ENCODE data around the gene S100A7A. TPM values are rescaled to one million over a fixed set of nuclear protein-coding genes. Genes with fewer than 3 reads are reported as not detected.
"Not testable (repeated sequence)": the region's sequence is repeated elsewhere in the genome, so short reads cannot be mapped to it uniquely, and the experiment has no call there.

S100A7A gene
- total and polyA plus RNA-seq, 2 of the 4 experiments (the other 2 are of a cell fraction): not detected

- H2BK15ac ChIP-seq (ENCODE audit: low read depth, low read length); BruUV-seq (replicated peaks); POLR2A ChIA-PET (ENCODE audit: unreplicated experiment); H3K18ac ChIP-seq (ENCODE audit: low read depth, low read length); H3K14ac ChIP-seq (replicated peaks; ENCODE audit: low read depth, low read length); intact Hi-C loops (cut with micrococcal nuclease); H3K9me1 ChIP-seq (ENCODE audit: insufficient read depth, low read length); H4K91ac ChIP-seq (ENCODE audit: insufficient read depth, low read depth, low read length); dilution Hi-C loops (cut with HindIII; ENCODE audit: low sequenced_read_pairs, unreplicated experiment); H2BK120ac ChIP-seq (ENCODE audit: low read depth, low read length); H3K23ac ChIP-seq (ENCODE audit: low read depth, low read length); H2AK9ac ChIP-seq (replicated peaks; ENCODE audit: low read depth, low read length, poor library complexity); H3K4me2 ChIP-seq (ENCODE audit: low read depth, low read length); H3K27me3 ChIP-seq (ENCODE audit: control insufficient read depth, insufficient read depth, low read length); H3K27ac ChIP-seq (ENCODE audit: insufficient read depth, low read length); H3K79me1 ChIP-seq (ENCODE audit: low read depth in 1 of 2, low read length in 2 of 2); H3K9ac ChIP-seq (ENCODE audit: low read depth, low read length); H3K56ac ChIP-seq (ENCODE audit: extremely low read depth, insufficient read depth, low read length); in situ Hi-C loops (cut with MboI; ENCODE audit: low sequenced_read_pairs); CTCF ChIA-PET; H4K5ac ChIP-seq (ENCODE audit: low read depth, low read length); DNase-seq; H2BK20ac ChIP-seq (ENCODE audit: low read depth, low read length); H3K36me3 ChIP-seq (ENCODE audit: control insufficient read depth, insufficient read depth, low read length); ATAC-seq (ENCODE audit: low read depth); H3K4me3 ChIP-seq (ENCODE audit: insufficient read depth, low read depth, low read length); H4K8ac ChIP-seq (ENCODE audit: low read depth in 2 of 2, low read length in 2 of 2); H2AK5ac ChIP-seq (ENCODE audit: low read depth, low read length); H4K20me1 ChIP-seq (ENCODE audit: insufficient read depth, low read length); H3K4me1 ChIP-seq (ENCODE audit: control insufficient read depth, insufficient read depth, low read length); H3K4ac ChIP-seq (ENCODE audit: low read depth, low read length); H2BK5ac ChIP-seq (ENCODE audit: low read depth, low read length, poor library complexity, severe bottlenecking); H2AFZ ChIP-seq (replicated peaks; ENCODE audit: low read length, poor library complexity); H3K9me3 ChIP-seq (ENCODE audit: control insufficient read depth, insufficient read depth, low read length): not testable (repeated sequence)
- no CpG with 5 or more reads among the region's 7 CpGs for WGBS, 2 experiments (ENCODE audit: extremely low coverage in 2 of 2, insufficient read length in 1 of 2)
These were observed 2.6 kb downstream of the S100A7A start for GRCh38 chr1:153418758-153419435.

DNA sequence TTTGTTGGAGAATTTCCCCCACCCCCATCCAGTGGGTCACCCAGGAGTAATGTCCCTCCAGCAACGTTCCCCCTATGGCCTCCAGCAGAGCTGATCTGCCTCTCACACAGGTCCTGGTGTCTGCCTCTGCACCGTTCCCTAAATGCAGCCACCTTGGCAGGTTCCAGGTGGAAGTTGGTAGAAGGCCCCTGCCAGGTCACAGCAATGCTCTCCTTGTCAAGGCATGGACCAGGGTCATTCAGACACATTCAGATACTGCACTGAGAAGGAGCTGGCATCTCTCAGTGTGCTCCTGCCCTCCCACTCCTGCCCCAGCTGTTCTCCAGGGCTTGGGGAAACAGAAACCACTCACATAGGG is 3.1 kb downstream of the S100A7A start:
- H3K27me3 ChIP-seq (ENCODE audit: control insufficient read depth, insufficient read depth, low read length); BruUV-seq (replicated peaks); H3K4ac ChIP-seq (ENCODE audit: low read depth, low read length); in situ Hi-C loops (cut with MboI; ENCODE audit: low sequenced_read_pairs); H4K8ac ChIP-seq (ENCODE audit: low read depth in 2 of 2, low read length in 2 of 2); H3K56ac ChIP-seq (ENCODE audit: extremely low read depth, insufficient read depth, low read length); H2BK120ac ChIP-seq (ENCODE audit: low read depth, low read length); H3K14ac ChIP-seq (replicated peaks; ENCODE audit: low read depth, low read length); intact Hi-C loops (cut with micrococcal nuclease); H4K5ac ChIP-seq (ENCODE audit: low read depth, low read length); H3K4me1 ChIP-seq (ENCODE audit: control insufficient read depth, insufficient read depth, low read length); H3K4me3 ChIP-seq (ENCODE audit: insufficient read depth, low read depth, low read length); ATAC-seq (ENCODE audit: low read depth); CTCF ChIA-PET; H3K36me3 ChIP-seq (ENCODE audit: control insufficient read depth, insufficient read depth, low read length); H3K9me1 ChIP-seq (ENCODE audit: insufficient read depth, low read length); H3K27ac ChIP-seq (ENCODE audit: insufficient read depth, low read length); H3K4me2 ChIP-seq (ENCODE audit: low read depth, low read length); H3K9me3 ChIP-seq (ENCODE audit: control insufficient read depth, insufficient read depth, low read length); H2AK9ac ChIP-seq (replicated peaks; ENCODE audit: low read depth, low read length, poor library complexity); DNase-seq; H3K79me1 ChIP-seq (ENCODE audit: low read depth in 1 of 2, low read length in 2 of 2); H4K20me1 ChIP-seq (ENCODE audit: insufficient read depth, low read length); H3K23ac ChIP-seq (ENCODE audit: low read depth, low read length); H2BK5ac ChIP-seq (ENCODE audit: low read depth, low read length, poor library complexity, severe bottlenecking); H2BK15ac ChIP-seq (ENCODE audit: low read depth, low read length); POLR2A ChIA-PET (ENCODE audit: unreplicated experiment); H2BK20ac ChIP-seq (ENCODE audit: low read depth, low read length); H2AK5ac ChIP-seq (ENCODE audit: low read depth, low read length); H4K91ac ChIP-seq (ENCODE audit: insufficient read depth, low read depth, low read length); H3K18ac ChIP-seq (ENCODE audit: low read depth, low read length); H3K9ac ChIP-seq (ENCODE audit: low read depth, low read length); H2AFZ ChIP-seq (replicated peaks; ENCODE audit: low read length, poor library complexity); dilution Hi-C loops (cut with HindIII; ENCODE audit: low sequenced_read_pairs, unreplicated experiment): not testable (repeated sequence)
- WGBS, 2 experiments (ENCODE audit: extremely low coverage in 2 of 2, insufficient read length in 1 of 2): 0% methylated on average over 1 of the region's 2 CpGs; no CpG with 5 or more reads in 1 of the 2 experiments

Data from IMR-90 (cell line).